Breast epithelium (tissue), 3 donors: ENCODE results near the gene ALDH6A1.

Experiments
- POLR2A ChIP-seq: fragments of 450-650 bp; IDR thresholded peaks from one replicate; pipeline ENCODE4 v1.6.1; 2016; ENCODE audit warnings: antibody characterized with exemption, mild to moderate bottlenecking, moderate library complexity
- POLR2AphosphoS5 ChIP-seq, 3 donors: sonication (generic); formaldehyde crosslinking; IDR thresholded peaks; one replicate each; pipeline ENCODE4 v1.6.1; 2017; ENCODE audit warnings: antibody characterized with exemption in 3 of 3
- TF ChIP-seq, protein P1 (sequence below), 3 donors: fragments of 450-650 bp; IDR thresholded peaks; one replicate each; pipeline ENCODE4 v1.5.1; 2016 to 2017; ENCODE audit warnings: antibody characterized with exemption in 3 of 3, mild to moderate bottlenecking in 3 of 3, moderate library complexity in 3 of 3

DNA sequence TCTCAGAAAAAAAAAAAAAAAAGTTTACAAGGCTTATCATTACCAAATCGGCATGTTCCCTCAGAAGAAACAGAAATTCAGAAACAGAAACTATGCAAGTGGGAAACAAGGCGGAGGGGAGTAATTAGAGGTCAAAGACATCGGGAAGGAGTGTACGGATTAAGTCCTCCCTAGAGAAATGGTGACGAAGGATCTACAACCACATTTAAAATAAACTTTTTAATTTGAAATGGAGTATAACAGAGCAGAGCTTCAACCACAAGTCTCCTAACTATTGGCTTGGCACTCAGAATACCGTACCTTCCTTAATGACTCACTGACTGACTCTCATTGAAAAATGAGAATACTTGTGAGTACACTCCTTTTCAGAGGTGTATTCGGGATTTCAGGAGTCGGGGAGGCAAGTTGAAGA, 66.1 kb downstream of the ALDH6A1 start:
- TF ChIP-seq, protein P1, sequence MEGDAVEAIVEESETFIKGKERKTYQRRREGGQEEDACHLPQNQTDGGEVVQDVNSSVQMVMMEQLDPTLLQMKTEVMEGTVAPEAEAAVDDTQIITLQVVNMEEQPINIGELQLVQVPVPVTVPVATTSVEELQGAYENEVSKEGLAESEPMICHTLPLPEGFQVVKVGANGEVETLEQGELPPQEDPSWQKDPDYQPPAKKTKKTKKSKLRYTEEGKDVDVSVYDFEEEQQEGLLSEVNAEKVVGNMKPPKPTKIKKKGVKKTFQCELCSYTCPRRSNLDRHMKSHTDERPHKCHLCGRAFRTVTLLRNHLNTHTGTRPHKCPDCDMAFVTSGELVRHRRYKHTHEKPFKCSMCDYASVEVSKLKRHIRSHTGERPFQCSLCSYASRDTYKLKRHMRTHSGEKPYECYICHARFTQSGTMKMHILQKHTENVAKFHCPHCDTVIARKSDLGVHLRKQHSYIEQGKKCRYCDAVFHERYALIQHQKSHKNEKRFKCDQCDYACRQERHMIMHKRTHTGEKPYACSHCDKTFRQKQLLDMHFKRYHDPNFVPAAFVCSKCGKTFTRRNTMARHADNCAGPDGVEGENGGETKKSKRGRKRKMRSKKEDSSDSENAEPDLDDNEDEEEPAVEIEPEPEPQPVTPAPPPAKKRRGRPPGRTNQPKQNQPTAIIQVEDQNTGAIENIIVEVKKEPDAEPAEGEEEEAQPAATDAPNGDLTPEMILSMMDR (IDR thresholded peaks at IDR 0.05): no peak
- TF ChIP-seq POLR2AphosphoS5 (IDR thresholded peaks at IDR 0.05): no peak
- TF ChIP-seq POLR2A: no peak
